ENCODE data around the gene HSPA1A.
"Not testable (repeated sequence)": the region's sequence is repeated elsewhere in the genome, so short reads cannot be mapped to it uniquely, and the experiment has no call there.

HSPA1A gene

DNA sequence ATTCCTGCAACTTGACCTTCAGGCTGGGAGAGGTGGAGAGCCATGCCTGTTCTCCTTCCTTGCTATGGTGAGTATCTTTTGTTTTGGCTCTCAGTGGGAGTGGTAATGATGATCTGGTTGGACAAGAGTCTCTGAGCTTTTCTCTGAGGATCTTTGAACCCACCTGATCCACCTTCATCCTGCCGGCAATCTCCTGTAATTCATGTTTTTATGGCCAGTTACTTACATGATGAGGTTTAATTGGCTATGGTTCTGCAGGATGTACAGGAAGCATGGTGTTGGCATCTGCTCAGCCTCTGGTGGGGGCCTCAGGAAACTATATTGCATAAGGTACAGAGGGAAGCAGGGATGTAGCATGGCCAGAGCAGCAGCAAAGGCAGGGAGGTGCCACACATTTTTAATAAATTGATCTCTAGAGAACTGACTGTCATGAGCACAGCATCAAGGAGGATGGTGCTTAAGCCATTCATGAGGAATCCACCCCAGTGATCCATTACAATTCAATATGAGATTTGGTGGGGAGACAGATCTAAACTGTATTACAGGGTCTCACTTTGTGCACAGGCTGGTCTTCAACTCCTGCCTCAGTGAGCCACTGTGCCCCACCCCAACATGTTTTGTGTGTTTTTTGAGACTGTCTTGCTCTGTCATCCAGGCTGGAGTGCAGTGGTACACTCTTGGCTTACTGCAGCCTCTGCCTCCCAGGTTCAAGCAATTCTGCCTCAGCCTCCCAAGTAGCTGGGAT is 22.2 kb downstream of the HSPA1A start:
- peak; percentile 39 for DNase-seq

DNA sequence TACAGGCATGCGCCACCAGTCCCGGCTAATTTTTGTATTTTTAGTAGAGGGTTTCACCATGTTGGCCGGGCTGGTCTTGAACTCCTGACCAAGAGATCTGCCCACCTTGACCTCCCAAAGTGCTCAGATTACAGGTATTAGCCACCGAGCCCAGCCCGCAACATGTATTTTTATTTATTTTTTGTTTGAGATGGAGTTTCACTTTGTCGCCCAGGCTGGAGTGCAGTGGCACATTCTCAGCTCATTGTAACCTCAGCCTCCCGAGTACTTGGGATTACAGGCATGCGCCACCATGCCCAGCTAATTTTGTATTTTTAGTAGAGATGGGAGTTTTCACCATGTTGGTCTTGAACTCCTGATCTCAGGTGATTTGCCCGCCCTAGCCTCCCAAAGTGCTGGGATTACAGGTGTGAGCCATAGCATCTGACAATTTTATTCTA is 22.8 kb downstream of the HSPA1A start:
- DNase-seq: not testable (repeated sequence)

DNA sequence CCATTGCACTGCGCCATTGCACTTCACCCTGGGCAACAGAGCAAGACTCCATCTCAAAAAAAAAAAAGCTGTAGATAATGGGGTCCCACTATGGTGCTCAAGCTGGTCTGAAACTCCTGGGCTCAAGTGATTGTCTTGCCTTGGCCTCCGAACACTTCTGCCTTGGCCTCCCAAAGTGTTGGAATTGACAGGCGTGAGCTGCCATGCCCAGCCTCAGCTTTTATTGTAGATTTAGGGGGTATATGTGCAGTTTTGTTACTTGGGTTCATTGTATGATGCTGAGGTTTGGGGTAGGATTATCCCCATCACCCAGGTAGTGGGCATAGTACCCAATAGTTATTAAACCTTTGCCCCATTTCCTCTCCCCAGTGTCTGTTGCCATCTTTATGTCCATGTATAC is 23.6 kb downstream of the HSPA1A start:
- DNase-seq: no peak

DNA sequence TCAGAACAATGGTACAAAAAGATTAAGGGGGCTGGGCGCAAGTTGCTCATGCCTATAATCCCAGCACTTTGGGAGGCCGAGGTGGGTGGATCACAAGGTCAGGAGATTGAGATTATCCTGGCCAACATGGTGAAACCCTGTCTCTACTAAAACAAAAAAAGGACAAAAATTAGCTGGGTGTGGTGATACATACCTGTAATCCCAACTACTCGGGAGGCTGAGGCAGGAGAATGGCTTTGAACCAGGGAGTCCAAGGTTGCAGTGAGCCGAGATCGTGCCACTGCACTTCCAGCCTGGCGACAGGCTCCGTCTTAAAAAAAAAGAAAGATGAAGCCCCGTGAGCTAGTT is 24.4 kb downstream of the HSPA1A start:
- DNase-seq: not testable (repeated sequence)

DNA sequence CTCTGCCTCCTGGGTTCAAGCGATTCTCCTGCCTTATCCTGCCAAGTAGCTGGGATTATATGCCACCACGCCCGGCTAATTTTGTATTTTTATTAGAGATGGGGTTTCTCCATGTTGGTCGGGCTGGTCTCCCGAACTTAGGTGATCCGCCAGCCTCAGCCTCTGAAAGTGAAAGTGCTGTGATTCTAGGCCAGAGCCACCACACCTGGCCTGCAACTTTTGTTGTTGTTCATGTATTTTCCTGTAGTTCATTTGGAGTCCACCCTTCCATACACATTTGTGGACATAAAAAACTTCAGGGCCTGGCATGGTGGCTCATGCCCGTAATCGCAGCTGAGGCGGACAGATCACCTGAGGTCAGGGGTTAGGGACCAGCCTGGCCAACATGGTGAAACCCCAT is 26.7 kb downstream of the HSPA1A start:
- no peak for DNase-seq

DNA sequence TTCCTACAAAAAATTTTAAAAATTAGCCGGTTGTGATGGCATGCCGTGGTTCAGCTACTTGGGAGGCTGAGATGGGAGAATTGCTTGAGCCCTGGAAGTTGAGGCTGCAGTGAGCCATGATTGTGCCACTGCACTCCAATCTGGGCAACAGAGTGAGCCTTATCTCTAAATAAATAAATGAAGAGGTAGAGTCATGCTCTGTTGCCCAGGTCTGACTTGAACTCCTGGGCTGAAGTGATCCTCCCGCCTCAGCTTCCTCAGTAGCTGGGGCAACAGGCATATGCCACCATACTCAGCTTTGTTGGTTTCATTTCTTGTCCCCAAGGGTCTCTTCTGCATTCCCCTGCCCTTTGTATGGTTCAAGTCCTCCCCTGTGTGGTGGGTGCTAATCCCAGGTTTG is 29.2 kb downstream of the HSPA1A start:
- no peak for DNase-seq

DNA sequence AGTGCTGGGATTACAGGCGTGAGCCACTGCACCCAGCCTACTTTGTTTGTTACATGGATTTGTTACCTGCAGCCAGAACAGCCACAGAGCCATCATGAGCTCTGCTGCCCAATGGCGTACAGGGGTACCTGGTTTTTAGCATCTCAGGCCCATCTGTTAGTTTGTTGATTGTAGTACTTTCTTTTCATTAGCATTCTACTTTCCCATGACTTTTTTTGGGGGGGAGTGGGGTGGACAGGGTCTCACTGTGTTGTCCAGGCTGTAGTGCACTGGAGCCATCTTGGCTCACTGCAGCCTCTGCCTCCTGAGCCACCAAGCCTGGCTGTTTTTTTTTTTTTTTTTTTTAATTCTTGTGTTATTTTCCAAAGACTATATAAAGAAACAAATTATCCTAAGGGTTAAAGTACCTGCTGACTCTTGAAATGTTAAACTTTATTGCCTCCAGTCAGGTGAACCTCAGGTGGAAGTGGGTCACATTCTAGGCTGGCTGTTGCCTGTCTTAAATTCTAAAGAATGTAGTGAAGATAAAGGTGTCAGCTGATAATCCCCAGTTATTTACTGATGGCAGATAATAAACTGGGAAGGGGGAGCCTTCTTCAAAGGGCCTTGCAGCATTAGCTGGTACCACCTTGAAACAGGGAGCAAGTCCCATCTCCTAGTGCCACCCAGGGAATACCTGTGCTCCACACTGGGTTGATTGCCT is 32.1 kb downstream of the HSPA1A start:
- DNase-seq: no peak

DNA sequence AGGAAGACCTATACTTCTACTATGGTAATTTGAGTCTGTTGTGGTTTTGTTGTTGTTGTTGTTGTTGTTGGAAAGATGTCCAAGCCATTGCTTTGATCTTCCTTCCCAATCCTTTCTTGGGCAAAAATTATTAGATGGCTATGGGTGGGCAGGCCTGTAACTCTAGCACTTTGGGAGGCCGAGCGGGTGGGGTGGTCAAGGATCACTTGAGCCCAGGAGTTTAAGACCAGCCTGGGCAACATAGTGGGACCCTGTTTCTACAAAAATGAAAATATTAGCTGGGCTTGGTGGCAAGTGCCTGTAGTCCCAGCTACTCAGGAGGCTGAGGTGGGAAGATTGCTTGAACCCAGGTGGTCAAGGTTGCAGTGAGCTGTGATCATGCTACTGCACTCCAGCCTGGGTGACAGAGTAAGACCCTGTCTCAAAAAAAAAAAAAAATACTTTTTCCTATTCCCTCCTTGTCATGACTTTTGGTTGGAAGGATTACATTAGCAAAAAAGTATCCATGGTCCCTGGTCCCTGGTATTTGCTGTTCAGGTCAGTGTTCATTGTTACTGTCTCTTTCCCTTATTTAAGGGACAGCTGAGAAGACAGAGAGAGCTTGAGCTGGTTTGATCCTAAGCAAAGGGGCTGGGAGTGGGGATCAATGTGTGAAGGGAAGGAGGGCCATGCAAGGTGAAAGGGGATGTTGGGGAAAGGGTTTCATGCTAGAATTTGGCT is 35.6 kb downstream of the HSPA1A start:
- no peak for DNase-seq

DNA sequence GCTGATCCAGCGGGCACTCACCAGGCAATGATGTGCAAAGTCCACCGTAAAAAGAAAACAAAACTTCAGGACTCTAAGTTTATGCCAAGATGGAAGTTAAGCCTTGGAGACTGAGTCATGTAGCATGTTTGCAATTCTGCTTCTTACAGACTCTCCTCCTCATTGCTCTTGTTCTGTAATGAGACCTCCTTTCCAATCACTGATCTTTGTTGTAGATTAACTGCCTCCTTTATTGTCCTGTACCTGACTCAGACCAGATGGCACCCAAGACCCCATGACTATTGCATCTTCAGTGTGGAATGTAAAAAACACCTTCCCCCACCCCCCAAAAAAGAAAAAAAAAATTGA is 36.1 kb downstream of the HSPA1A start:
- DNase-seq: no peak

DNA sequence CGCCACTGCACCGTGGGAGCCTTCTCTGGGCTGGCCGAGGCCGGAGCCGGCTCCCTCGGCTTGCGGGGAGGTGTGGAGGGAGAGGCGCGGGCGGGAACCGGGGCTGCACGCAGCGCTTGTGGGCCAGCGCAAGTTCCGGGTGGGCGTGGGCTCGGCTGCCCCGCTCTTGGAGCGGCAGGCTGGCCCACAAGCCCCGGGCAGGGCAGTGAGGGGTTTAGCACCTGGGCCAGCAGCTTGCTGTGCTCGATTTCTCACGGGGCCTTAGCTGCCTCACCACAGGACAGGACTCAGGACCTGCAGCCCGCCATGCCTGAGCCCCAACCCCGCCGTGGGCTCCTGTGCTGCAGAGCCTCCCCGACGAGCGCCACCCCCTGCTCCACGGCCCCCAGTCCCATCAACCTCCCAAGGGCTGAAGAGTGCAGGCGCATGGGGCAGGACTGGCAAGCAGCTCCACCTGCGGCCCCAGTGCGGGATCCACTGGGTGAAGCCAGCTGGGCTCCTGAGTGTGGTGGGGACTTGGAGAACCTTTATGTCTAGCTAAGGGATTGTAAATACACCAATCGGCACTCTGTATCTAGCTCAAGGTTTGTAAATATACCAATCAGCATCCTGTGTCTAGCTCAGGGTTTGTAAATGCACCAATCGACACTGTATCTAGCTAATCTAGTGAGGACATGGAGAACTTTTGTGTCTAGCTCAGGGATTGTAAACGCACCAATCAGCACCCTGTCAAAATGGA is 36.8 kb downstream of the HSPA1A start:
- not testable (repeated sequence) for DNase-seq

DNA sequence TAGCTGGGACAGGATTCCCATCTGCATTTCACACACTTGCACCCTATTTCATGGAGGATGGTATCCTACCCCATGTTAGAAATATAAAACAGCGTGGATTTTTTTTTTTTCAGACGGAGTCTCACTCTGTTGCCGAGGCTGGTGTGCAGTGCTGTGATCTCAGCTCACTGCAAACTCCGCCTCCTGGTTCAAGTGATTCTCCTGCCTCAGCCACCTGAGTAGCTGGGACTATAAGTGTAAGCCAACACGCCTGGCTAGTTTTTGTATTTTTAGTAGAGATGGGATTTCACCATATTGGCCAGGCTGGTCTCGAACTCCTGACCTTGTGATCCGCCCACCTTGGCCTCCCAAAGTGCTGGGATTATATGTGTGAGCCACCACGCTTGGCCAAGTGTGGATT is 42.4 kb downstream of the HSPA1A start:
- DNase-seq: not testable (repeated sequence)

DNA sequence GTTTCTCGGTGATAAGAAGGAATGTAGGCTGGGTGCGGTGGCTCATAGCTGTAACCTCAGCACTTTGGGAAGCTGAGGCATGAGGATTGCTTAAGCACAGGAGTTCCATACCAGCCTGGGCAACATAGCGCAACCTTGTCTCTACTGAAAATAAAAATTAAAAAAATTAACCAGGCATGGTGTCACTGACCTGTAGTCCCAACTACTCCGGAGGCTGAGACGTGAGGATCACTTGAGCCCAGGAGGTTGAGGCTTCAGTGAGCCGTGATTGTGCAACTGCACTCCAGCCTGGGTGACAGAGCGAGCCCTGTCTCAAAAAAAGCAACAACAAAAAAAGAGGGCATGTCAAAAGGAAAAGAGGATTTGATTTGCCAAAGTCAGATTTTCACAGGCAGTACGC is 43.4 kb downstream of the HSPA1A start:
- DNase-seq: no peak

DNA sequence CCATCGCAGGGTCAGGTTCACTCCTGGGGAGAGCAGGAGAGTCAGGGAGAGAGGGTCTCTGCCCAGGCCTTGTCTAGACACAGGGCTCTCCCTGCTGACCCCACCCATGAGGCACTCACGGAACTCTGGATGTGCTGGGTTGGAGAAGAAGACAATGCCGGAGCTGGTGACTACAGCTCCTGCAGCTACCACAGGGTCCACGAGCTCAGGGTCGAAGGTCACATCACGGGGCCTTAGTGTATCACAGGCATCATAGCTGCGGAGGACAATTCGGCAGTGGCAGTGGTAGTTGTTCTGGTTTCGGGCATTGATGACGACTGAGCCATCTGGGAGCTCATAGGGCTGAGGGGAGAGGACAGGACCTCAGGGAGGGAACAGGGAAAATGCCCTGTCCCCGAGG is 44.6 kb downstream of the HSPA1A start:
- DNase-seq: no peak

DNA sequence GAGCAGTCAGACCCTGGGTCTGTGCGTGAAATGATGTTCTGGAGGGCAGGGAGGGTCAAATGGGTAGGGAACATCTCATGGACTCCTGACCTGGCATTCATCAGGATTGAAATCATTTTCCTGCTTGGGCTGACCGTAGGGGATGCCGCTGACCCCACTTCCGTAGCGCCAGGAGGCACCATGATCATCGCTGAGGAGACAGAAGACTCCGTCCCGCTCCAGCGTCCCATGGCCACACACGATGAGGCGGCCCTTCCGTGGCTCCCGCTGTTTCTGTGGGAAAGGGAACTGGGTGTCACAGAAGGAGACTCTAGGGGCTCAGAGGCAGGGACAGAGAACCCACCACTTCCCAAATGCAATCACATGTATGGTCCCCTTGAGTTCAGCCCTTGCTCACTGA is 45.0 kb downstream of the HSPA1A start:
- no peak for DNase-seq

DNA sequence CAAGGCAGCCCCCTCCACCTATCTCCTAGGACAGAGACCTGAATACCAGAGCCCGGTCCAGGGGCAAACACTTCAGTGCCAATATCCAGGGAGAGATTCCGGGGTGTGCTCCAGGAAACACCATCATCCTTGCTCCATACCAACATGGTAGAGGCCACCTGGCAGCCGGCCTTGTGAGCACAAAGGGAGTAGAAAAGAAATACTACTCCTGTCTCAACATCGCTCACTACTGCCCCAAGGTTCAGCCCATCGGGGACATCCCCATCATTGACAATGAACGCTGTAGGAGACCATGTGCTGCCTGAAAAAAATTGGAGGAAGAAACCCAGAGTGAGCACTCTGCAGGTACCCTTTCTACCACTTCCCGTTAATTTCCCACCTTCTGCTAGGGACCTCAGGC is 45.8 kb downstream of the HSPA1A start:
- DNase-seq: no peak

DNA sequence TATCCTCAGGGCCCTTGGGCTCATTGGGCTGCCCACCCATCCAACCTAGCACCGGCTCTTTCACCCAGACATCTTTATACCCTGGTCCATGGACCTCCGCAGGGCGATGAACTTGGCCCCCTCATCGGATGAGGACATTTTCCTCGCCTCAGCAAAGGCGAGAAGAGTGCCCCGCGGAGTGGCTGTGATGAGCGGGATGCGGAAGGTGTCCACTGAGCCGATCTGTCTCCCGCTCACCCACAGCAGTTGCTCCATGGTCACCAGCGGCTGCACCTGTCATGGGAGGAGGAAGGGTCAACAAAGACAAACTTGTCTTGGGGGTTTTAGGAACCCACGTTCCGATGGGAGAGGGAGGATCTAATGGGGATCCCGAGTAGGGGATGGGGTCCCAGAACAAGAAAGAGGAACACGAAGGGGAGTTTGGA is 46.6 kb downstream of the HSPA1A start:
- no peak for DNase-seq

DNA sequence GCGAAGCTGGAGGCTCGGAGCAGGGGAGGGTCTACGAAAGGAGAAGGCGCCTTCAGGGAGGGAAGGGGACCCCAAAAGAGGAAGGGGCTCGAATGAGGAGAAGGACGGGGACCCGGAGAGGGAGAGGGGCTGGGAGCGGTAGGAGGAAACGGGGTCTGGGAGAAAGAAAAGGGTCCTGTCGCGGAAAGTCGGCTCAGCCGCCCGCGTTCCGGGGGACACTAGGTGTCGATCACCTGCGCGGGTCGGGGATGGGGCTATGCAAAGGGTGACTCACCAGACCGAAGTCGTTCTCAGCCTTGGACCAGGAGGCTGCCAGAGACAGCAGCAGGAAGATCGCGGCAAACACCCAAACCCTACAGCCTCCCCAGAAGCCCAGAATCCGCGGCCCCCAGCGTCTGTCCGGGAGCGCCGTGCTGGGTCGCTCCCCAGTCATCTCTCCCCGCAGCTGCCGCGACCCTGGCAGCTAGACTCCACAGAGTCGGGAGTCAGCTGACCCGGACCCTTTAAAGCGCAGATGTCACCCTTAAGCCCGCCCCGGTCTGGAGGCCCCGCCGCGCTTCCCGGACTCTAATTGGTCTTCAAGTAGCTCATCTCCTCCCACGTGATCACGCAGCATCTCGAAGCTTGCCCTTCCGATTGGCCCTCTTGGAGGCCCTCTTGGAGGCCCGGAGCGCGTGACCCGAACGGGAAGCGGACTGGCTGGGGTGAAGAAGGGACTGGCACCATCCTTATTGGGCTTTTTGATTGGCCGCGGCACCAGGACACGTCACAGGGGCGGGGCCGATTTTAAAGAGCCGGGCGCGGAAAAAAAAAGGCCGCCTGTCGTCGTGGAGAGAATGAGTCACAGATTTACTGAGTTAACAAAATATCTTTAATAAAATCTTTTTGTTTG is 47.2 kb downstream of the HSPA1A start, which contains the start of gene NEU1:
Gene NEU1 (minus strand): TSS at position 478 of the 892 bp plus-strand sequence. CDS start 45 bp downstream, at position 433.
- DNase-seq: peak; percentile 100

DNA sequence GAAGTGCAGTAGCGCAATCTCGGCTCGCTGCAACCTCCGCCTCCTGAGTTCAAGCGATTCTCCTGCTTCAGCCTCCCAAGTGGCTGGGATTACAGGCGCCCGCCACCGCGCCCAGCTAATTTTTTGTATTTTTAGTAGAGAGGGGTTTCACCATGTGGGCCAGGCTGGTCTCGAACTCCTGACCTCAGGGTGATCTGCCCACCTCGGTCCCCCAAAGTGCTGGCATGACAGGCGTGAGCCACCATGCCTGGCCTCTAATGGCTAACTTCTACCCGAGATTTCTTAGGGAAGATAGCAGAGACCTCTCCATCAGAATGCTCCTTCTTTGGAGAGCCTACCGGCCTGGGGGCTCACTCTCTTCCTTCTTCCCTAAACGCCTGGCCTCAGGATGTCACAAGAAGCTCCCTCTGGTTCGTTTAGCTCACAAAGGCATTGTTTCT is 48.8 kb downstream of the HSPA1A start:
- DNase-seq: not testable (repeated sequence)

DNA sequence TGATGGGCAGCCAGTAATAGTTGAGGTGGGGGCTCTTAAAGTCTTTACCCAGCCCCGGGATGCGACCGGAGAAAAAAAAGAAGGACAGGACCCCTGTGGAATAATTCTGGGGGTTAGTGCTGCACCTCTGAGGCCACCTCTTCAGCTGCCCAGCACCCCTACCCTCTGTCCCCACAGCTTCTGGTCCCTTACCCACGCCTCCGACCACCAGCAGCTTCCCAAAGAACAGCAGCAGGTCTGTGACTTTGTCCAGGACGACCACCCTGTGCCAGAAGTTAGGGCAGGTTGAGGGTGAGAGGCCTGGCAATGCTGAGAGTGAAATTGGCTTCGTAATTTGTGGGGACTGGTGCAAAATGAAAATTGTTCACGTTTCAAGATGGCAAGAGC is 49.5 kb downstream of the HSPA1A start:
- DNase-seq: no peak

DNA sequence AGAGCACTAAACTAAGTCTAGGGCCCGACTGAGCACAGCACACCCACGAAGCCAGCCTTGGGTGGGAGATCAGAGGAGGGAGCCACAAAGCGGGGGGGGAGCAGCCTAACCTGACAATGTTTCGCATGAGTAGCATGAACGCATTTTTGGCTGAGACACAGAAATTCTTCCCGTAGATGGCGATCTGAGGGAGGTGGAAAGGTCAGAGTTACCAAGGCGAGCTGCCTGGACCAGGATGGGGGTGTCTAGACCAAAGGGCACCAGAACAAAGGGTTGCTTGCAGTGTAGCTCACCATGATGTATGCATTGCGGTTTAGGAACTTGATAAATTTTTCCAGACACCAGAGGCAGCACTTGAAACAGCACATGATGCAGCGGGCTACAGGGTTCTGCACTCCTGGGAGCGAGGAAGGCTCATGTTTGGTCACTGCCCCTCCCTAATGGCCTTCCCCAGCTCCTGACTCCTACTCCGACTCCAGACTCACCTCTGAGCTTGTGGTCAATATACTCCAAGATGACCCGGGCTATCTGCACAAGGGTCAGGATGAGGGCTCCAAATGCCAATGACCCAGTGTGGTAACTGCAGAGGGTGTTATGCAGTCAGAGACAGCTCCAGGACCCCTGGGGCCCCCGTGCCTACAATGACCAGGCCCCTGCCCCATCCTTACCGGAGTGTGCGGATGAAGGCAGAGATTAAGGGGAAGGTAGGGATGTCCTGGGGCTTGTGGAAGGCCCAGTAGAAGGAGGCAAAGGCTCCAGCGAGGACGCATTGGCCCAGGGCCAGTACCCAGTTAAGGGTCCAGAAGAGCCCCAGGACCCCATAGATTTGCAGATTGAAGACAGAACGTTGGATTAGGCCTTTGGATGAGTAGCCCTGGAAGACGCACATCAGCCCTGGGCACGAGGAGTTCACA is 50.1 kb downstream of the HSPA1A start:
- DNase-seq: no peak

Measured in activated CD4-positive, alpha-beta T cell treated with anti-CD3 and anti-CD28 coated beads, Interleukin-10, Interleukin-2, amounts not matched to agents 100 ng/mL and 50 ng/mL, durations not matched to agents 16 hours and 8 hours (primary cell).